Retina (tissue), 1 donor: Measurements from ENCODE around the gene HSPBP1.

Experiments
- DNase-seq: peaks from one replicate; pipeline ENCODE4 v3.0.0-alpha.2; 2016

HSPBP1 gene

DNA sequence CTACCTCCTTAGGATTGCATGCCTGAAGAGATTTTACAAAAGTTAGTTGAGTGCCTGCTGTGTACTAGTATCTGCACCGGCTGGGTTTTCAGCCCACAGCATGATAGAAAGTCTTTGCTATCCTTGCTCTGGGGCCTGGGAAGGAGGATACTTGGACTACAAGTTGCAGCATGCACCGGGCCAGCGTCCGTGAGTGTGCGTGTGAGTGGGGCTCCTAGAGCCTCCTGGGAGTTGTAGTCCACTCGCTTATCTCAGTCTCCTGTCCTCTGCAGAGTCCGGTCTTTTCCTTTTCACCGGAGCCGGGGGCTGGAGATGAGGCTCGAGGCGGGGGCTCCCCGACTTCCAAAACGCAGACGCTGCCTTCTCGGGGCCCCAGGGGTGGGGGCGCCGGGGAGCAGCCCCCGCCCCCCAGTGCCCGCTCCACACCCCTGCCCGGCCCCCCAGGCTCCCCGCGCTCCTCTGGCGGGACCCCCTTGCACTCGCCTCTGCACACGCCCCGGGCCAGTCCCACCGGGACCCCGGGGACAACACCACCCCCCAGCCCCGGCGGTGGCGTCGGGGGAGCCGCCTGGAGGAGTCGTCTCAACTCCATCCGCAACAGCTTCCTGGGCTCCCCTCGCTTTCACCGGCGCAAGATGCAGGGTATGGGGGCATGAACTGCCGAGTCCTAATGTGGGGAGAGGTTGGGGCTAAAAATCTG lies 24.5 kb upstream of the HSPBP1 start:
- DNase-seq: no peak

- DNase-seq: no peak
These were observed 23.6 kb upstream of the HSPBP1 start for GRCh38 chr19:55303477-55303876.

DNA sequence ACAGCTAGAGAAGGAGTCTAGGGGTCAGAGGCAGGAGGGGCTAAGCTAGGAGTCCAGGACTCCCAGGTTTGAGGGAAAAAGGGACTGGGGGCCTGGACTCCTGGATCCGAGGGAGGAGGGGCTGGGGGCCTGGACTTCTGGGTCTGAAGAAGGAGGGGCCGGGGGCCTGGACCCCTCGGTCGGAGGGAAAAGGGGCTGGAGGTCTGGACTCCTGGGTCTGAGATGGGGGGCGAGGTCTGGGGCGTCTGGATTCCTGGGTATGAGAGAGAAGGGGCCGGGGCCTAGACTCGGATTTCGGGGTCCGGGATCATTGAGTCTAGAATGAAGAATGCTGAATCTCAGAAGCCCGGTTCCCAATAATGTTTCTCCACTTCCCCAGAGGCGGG lies 22.4 kb upstream of the HSPBP1 start:
- DNase-seq: no peak

DNA sequence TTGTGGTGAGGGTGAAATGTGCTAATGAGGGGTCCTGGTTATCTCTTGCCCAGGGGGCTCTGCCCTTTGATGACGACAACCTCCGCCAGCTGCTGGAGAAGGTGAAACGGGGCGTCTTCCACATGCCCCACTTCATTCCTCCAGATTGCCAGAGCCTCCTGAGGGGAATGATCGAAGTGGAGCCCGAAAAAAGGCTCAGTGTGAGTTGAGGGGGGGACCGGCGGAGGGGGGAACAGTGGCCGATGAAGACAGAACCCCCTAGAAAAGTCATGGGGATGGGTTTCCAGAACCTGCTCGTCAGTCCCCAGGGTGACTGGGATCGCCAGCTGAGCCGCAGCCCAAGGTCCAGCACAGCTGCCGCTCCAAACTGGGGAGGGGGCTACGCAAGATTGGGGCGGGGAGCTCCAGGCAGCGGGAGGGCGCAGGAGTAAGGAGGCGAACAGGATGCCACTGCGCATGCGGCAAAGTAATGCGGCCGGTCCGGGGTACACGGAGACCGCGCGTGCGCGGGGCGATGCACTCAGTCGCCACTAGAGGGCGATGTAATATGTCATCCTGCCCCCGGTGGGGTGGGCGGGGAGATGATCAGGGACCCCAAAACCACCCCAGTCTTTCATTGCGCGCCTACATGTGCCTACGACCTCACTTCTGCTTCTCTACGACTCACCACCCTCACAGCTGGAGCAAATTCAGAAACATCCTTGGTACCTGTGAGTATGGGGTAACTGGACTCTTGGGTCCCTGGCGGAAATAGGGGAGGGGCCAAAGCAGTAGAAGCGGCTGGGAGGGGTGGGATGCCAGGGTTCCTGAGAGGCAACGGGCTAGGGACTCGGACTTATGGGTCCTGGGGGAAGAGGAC lies 21.8 kb upstream of the HSPBP1 start:
- DNase-seq: peak; percentile 92

- peak; percentile 22 for DNase-seq
These were observed 21.1 kb upstream of the HSPBP1 start for GRCh38 chr19:55300886-55301458.

- DNase-seq: no peak
These were observed 20.1 kb upstream of the HSPBP1 start for GRCh38 chr19:55299991-55300390.

GRCh38 chr19:55297267-55297666 lies 17.4 kb upstream of the HSPBP1 start:
- DNase-seq: no peak

DNA sequence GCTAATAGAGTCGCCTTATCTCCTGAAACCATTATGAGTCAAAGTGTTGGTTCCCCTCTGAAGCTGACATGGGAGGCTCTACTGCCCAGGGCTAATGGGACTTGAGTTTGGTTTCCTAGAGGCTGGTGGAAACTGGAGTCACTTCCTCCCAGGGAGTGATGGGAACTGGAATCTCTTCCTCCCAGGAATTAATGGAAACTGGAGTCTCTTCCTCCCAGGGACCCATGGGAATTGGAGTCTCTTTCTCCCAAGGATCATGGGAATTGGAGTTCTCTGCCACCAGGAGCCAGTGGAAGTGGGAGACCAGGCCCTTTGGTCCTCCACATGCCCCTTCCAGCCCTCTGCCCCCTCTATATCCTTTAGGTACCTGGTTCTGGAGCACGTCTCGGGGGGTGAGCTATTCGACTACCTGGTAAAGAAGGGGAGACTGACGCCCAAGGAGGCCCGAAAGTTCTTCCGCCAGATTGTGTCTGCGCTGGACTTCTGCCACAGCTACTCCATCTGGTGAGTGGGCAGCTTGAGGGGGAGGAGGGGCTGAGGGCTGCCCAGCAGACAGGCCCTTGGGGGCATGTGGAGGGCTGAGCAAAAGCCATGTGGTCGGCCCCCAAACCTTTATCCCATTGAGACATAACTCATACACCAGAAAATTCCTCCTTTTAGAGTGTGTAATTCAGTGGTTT lies 9.3 kb upstream of the HSPBP1 start:
- DNase-seq: no peak

GRCh38 chr19:55287361-55288079 lies 7.6 kb upstream of the HSPBP1 start:
- no peak for DNase-seq

- peak; percentile 23 for DNase-seq
These were observed 5.5 kb upstream of the HSPBP1 start for GRCh38 chr19:55285229-55285890.

DNA sequence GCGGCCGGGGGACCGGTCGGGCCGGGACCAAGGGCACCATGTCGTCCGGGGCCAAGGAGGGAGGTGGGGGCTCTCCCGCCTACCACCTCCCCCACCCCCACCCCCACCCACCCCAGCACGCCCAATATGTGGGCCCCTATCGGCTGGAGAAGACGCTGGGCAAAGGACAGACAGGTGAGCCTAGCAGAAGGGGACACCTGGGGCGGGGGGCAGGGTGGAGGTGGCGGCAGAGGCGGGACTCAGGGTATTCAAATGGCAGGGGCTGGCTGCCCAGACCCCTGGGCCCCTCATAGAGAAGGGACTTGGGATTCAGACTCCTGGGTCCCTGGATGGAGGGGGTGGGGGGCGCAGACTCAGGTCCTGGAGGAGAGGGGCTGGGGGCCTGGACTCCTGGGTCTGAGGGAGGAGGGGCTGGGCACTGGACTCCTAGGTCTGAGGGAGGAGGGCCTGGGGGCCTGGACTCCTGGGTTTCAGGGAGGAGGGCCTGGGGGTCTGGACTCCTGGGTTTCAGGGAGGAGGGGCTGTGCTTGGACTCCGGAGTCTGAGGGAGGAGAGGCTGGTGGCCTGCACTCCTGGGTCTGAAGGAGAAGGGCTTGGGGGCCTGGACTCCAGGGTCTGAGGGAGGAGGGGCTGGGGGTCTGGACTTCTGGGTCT lies 4.6 kb upstream of the HSPBP1 start:
- DNase-seq: no peak

DNA sequence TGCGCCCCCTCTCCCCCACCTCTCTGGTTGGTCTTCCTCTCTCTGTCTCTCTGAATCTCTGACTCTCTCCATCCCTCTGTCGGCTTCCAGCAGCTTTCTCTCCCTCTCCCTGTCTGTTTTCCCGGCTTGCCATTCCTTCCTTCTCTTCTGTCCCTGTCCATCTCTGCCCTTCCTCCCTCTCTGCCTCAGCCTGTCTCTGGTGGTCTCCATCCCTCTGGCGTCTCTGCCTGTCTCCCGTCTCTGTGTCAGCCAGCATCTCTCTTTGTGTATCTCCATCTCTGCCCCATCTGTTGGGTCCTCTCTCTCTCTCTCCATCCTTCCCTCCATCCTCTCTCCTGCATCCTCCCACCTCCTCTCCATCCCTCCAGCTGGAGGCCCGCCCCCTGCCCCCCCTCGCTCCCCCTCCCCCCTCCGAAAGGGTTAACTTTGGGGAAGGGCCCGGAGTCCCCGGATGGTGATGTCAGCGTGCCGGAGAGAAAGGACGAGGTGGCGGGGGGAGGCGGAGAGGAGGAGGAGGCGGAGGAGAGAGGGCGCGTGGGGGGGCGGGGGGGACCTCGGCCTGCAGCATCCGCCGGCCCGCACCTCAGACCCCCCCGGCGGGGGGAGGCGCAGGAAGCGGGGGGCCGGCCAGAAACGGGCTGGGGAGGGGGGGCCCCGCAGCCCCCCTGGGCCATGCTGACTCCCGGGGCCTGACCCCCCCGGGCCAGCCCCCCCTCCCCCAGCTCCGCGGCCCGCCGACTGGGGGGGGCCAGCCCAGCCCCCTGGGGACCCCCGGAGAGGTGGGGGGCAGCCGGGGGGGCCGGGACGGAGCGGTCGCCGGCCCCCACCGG lies 3.9 kb upstream of the HSPBP1 start, which contains the start of gene BRSK1:
Gene BRSK1, plus strand, starts transcription at position 450 of the 830 bp plus-strand sequence. CDS start 446 bp downstream, outside the sequence.
- DNase-seq: peak; percentile 52

GRCh38 chr19:55279340-55279739 lies 570 bp downstream of the HSPBP1 start:
- no peak for DNase-seq

DNA sequence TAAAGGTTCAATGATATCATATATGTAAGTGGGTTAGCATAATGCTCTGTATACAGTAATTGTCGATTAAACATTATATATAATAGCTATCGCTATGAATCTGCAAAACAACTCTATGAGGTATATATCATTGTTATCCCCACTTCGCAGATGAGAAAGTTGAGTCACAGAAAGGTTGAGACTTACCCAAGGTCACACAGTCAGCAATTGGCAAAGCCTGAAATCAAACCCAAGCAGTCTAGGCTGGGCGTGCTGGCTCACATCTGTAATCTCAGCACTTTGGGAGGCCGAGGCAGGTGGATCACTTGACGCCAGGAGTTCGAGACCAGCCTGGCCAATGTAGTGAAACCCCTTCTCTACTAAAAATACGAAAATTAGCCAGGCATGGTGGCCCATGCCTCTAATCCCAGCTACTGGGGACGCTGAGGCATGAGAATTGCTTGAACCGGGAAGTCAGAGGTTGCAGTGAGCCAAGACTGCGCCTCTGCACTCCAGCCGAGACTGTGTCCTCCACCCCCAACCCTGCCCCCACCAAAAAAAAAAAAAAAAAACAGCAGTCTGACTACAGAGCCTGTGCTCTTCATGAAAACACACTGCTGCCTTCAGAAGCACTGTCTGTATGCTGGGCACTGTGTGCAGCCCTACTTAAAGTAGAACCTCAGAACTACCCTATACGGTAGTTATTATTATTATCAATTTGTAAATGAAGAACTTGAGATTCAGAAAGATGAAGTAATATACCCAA lies 1.3 kb downstream of the HSPBP1 start:
- no peak for DNase-seq

GRCh38 chr19:55277494-55277893 lies 2.4 kb downstream of the HSPBP1 start:
- DNase-seq: no peak

DNA sequence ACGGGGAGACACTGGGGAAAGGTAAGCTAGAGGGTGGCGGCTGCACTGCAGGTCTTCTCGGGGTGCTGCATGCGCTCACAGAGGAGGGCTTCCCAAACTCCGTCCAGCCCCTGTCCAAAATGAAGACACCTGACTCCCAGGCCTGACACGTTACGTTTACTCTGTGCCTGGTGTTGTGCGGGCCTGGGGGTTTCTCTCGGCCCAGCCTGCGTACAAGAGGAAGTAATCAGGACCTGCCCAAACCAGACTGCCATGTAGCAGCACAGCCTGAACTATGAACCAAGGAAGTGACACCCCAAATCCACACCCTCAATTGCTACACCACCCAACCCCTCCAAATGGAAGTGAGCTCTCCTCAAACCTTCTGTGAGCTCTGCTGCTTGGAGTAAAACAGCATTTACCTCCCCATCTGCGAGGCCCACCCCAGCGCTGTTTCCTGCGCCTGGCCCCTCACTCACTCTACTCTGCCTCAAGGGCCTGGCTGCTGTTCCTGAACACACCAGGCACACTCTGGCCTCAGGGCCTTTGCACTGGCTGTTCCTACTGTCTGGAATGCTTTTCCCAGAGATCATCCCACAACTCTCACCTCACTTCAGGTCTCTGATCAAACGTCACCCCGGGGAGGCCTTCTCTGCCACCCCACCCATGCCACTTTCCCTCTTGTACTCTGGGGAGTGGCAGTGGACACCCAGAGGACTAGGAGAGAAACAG lies 3.0 kb downstream of the HSPBP1 start:
- DNase-seq: no peak

DNA sequence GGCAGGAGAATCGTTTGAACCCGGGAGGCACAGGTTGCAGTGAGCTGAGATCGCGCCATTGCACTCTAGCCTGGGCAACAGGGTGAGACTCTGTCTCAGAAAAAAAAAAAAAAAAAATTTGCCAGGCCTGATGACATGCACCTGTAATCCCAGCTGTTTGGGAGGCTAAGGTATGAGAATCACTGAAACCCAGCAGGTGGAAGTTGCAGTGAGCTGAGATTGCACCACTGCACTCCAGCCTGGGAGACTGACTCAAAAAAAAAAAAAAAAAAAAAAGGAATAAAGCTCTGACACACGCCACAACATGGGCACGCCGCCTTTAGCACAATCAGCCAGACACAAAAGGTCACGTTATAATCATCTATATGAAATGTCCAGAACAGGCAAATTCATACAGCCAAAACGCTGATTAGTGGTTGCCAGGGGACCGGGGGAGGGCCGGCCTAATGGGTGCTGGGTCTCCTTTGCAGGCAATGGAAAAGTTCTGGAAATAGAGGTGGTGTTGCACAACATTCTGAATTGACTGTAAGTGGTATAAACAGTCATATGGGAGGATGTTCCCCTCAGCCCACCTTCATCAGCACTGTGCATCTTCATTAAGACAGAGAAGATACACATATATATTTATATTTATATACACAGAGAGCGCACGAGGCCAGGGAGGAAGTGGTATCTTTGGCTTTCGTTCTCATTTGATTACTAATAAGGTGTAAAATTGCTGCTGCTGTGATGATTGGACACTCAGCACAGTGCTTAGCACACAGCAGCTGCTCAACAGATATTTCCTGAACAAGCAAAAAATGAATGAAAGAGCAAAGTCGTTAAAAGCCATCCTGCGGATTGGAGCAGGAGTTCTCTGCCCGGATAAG lies 3.8 kb downstream of the HSPBP1 start:
- DNase-seq: no peak
